HepG2 (cell line): ENCODE measurements around the gene LRRC3. TPM values are rescaled to one million over a fixed set of nuclear protein-coding genes. Genes with fewer than 3 reads are reported as not detected.

ENCODE experiments used
- AFF4 ChIP-seq: sonication (generic); formaldehyde crosslinking; IDR thresholded peaks from 2 replicates; pipeline ENCODE4 v1.4.0; 2020; ENCODE audit warnings: missing genetic modification reagents
- AHR ChIP-seq: IDR thresholded peaks from 2 replicates; pipeline ENCODE4 v1.6.1; 2018; ENCODE audit warnings: missing genetic modification reagents, missing compliant biosample characterization
- ATF4 ChIP-seq, 2 experiments: fragments of 450-650 bp in 1 of 2; sonication (generic) in 1 of 2; formaldehyde crosslinking; IDR thresholded peaks; 2 replicates each; pipeline versions ENCODE4 v1.5.0 to v1.8.0; 2020 to 2022; ENCODE audit warnings: mild to moderate bottlenecking in 1 of 2, missing genetic modification reagents in 1 of 2
- ATRX ChIP-seq: sonication (generic); formaldehyde crosslinking; IDR thresholded peaks from 2 replicates; pipeline ENCODE4 v1.4.0; 2020; ENCODE audit warnings: missing genetic modification reagents, borderline replicate concordance
- EHMT2 ChIP-seq: fragments of 200-600 bp; sonication (generic); IDR thresholded peaks from 2 replicates; pipeline ENCODE4 v1.7.0; 2017; ENCODE audit warnings: antibody characterized with exemption, low read depth, low read length, borderline replicate concordance
- HDAC1 ChIP-seq: sonication (generic); formaldehyde crosslinking; IDR thresholded peaks from 2 replicates; pipeline ENCODE4 v1.5.1; 2020; ENCODE audit warnings: mild to moderate bottlenecking, missing genetic modification reagents
- HES4 ChIP-seq: sonication (generic); formaldehyde crosslinking; IDR thresholded peaks from 2 replicates; pipeline ENCODE4 v1.9.0; 2021; ENCODE audit warnings: mild to moderate bottlenecking, missing genetic modification reagents, borderline replicate concordance
- KAT2B ChIP-seq: fragments of 150-350 bp; IDR thresholded peaks from 2 replicates; pipeline ENCODE4 v1.6.1; 2014; ENCODE audit warnings: low read depth, low read length, borderline replicate concordance
- KLF15 ChIP-seq: sonication (generic); formaldehyde crosslinking; IDR thresholded peaks from 2 replicates; pipeline ENCODE4 v1.8.1; 2023; ENCODE audit warnings: borderline replicate concordance, mild to moderate bottlenecking, inconsistent platforms, missing genetic modification reagents, mixed read lengths
- MAF1 ChIP-seq: sonication (generic); formaldehyde crosslinking; IDR thresholded peaks from 2 replicates; pipeline ENCODE4 v1.5.0; 2020; ENCODE audit warnings: missing genetic modification reagents, borderline replicate concordance
- MBD4 ChIP-seq: IDR thresholded peaks from 2 replicates; pipeline ENCODE4 v1.6.1; 2012; ENCODE audit warnings: low read length, inconsistent platforms, borderline replicate concordance
- MED13 ChIP-seq: sonication (generic); formaldehyde crosslinking; IDR thresholded peaks from 2 replicates; pipeline ENCODE4 v1.5.0; 2020; ENCODE audit warnings: missing genetic modification reagents
- MIER3 ChIP-seq: IDR thresholded peaks from 2 replicates; pipeline ENCODE4 v1.6.1; 2016; ENCODE audit warnings: missing compliant biosample characterization, borderline replicate concordance
- NRL ChIP-seq: sonication (generic); formaldehyde crosslinking; IDR thresholded peaks from 2 replicates; pipeline ENCODE4 v1.5.0; 2020; ENCODE audit warnings: missing genetic modification reagents, mild to moderate bottlenecking, moderate library complexity, borderline replicate concordance
- SALL2 ChIP-seq: sonication (generic); formaldehyde crosslinking; IDR thresholded peaks from 2 replicates; pipeline ENCODE4 v1.8.1; 2023; ENCODE audit warnings: mild to moderate bottlenecking, missing genetic modification reagents, inconsistent platforms
- SMAD9 ChIP-seq: sonication (generic); formaldehyde crosslinking; IDR thresholded peaks from 2 replicates; pipeline ENCODE4 v1.5.1; 2020; ENCODE audit warnings: mild to moderate bottlenecking, missing genetic modification reagents
- SP140L ChIP-seq: sonication (generic); formaldehyde crosslinking; IDR thresholded peaks from 2 replicates; pipeline ENCODE4 v1.4.0; 2020; ENCODE audit warnings: missing genetic modification reagents, borderline replicate concordance
- YY1 ChIP-seq: IDR thresholded peaks from 2 replicates; pipeline ENCODE4 v1.6.1; 2011; ENCODE audit warnings: low read length, low read depth, moderate library complexity, mild to moderate bottlenecking; ENCODE audit not compliant: insufficient read depth, insufficient replicate concordance
- ZKSCAN5 ChIP-seq: sonication (generic); formaldehyde crosslinking; IDR thresholded peaks from 2 replicates; pipeline ENCODE4 v1.5.1; 2020; ENCODE audit warnings: mild to moderate bottlenecking, missing genetic modification reagents
- ZNF10 ChIP-seq: sonication (generic); formaldehyde crosslinking; IDR thresholded peaks from 2 replicates; pipeline ENCODE4 v1.4.0; 2020; ENCODE audit warnings: mild to moderate bottlenecking, low read depth, missing genetic modification reagents, borderline replicate concordance
- ZNF274 ChIP-seq: sonication (generic); formaldehyde crosslinking; IDR thresholded peaks from 2 replicates; pipeline ENCODE4 v1.5.1; 2020; ENCODE audit warnings: mild to moderate bottlenecking, missing genetic modification reagents
- ZNF33B ChIP-seq: sonication (generic); formaldehyde crosslinking; IDR thresholded peaks from 2 replicates; pipeline ENCODE4 v1.5.1; 2020; ENCODE audit warnings: mild to moderate bottlenecking, missing genetic modification reagents
- ZNF672 ChIP-seq: sonication (generic); formaldehyde crosslinking; IDR thresholded peaks from 2 replicates; pipeline ENCODE4 v1.8.1; 2022; ENCODE audit warnings: missing genetic modification reagents
- polyA plus RNA-seq, 8 experiments: library from polyadenylated mRNA; depleted of rRNA in 3 of 8; stranded (reverse) in 7 of 8; unstranded in 1 of 8; fragments of >200 nt; fragmentation: Illumina TruSeq in 4 of 8; extraction: Trizol in 4 of 8; gene quantifications; 2 replicates each; pipeline versions ENCODE4 v1.2.1 to v1.2.3, GENCODE V29; 2011 to 2016; ENCODE audit warnings: low read depth in 4 of 8, missing spikeins in 1 of 8, mixed read lengths in 1 of 8; ENCODE audit not compliant: insufficient read depth in 1 of 8
- total RNA-seq, 5 experiments: library from RNA; depleted of rRNA; stranded (reverse); fragments of >200 nt; fragmentation: Illumina TruSeq; extraction: Trizol; gene quantifications; 2 replicates each; pipeline ENCODE4 v1.2.3, GENCODE V29; 2016; ENCODE audit warnings: low read depth in 1 of 5

The LRRC3 gene
- total and polyA plus RNA-seq, 2 of the 13 experiments (the other 11 are each of a cell fraction or from before 2014, with no cell fraction given): 4.8 to 16.5 TPM

GRCh38 chr21:44505673-44506278 is 50.5 kb downstream of the LRRC3 start (continued):
- TF ChIP-seq ZNF274 (CRISPR knock-in tag) (peak; percentile 58; the same call in 1 of the 2 replicates), SMAD9 (CRISPR knock-in tag) (no peak), KLF15 (CRISPR knock-in tag) (no peak), HES4 (CRISPR knock-in tag) (no peak), MED13 (CRISPR knock-in tag) (0 out of 2 replicates have a peak, but pooled peaks have one; percentile 20), AFF4 (CRISPR knock-in tag) (no peak), HDAC1 (CRISPR knock-in tag) (peak; percentile 45; the same call in 1 of the 2 replicates), EHMT2 (no peak), NRL (CRISPR knock-in tag) (no peak), ATF4 (CRISPR knock-in tag; IDR thresholded peaks at IDR 0.05) (no peak), MIER3 (CRISPR knock-in tag) (peak; percentile 49; the same call in 1 of the 2 replicates), YY1 (peak; percentile 82), KAT2B (no peak), MBD4 (no peak), AHR (CRISPR knock-in tag) (no peak), SP140L (CRISPR knock-in tag) (no peak), ZKSCAN5 (CRISPR knock-in tag) (no peak), ZNF33B (peak; percentile 41; the same call in 1 of the 2 replicates), ZNF672 (CRISPR knock-in tag) (no peak), ZNF10 (CRISPR knock-in tag) (no peak), SALL2 (0 out of 2 replicates have a peak, but pooled peaks have one; percentile 15), MAF1 (no peak), ATRX (no peak)
